Liver (tissue), 9 donors: Measurements from ENCODE around the gene PEX5L. TPM values are rescaled to one million over a fixed set of nuclear protein-coding genes. Genes with fewer than 3 reads are reported as not detected.

Source experiments
- DNase-seq: peaks from one replicate; pipeline ENCODE4 v3.0.0-alpha.2; 2017; ENCODE audit warnings: low spot score
- H3K27ac ChIP-seq, 2 donors: one replicate each; pipeline ENCODE4 v1.7.0; 2013; ENCODE audit warnings: inconsistent platforms in 2 of 2, low read length in 2 of 2, control low read depth in 1 of 2, low read depth in 1 of 2, mild to moderate bottlenecking in 1 of 2
- H3K27me3 ChIP-seq, 4 donors: one replicate each; pipeline versions ENCODE4 v1.6.1 to v1.7.0; 2013; ENCODE audit warnings: low read length in 3 of 4, inconsistent platforms in 1 of 4, mild to moderate bottlenecking in 1 of 4, moderate library complexity in 1 of 4; ENCODE audit not compliant: control insufficient read depth in 4 of 4, insufficient read depth in 4 of 4
- H3K36me3 ChIP-seq, 4 donors: one replicate each; pipeline versions ENCODE4 v1.6.1 to v1.7.0; 2013; ENCODE audit warnings: low read length in 3 of 4, mild to moderate bottlenecking in 3 of 4, low read depth in 1 of 4, moderate library complexity in 1 of 4; ENCODE audit not compliant: control insufficient read depth in 4 of 4, insufficient read depth in 3 of 4
- H3K4me1 ChIP-seq, 4 donors: one replicate each; pipeline versions ENCODE4 v1.6.1 to v1.7.0; 2013; ENCODE audit warnings: low read length in 3 of 4, mild to moderate bottlenecking in 3 of 4, moderate library complexity in 1 of 4; ENCODE audit not compliant: control insufficient read depth in 4 of 4, insufficient read depth in 4 of 4
- H3K4me3 ChIP-seq, 3 donors: one replicate each; pipeline versions ENCODE4 v1.6.1 to v1.7.0; 2013; ENCODE audit warnings: low read length in 3 of 3, control low read depth in 1 of 3, low read depth in 1 of 3, mild to moderate bottlenecking in 1 of 3
- H3K9ac ChIP-seq, 2 donors: one replicate each; pipeline ENCODE4 v1.7.0; 2013; ENCODE audit warnings: low read length in 2 of 2, mild to moderate bottlenecking in 2 of 2, moderate library complexity in 2 of 2, control low read depth in 1 of 2, low read depth in 1 of 2
- H3K9me3 ChIP-seq, 4 donors: one replicate each; pipeline versions ENCODE4 v1.6.1 to v1.7.0; 2013; ENCODE audit warnings: low read length in 3 of 4; ENCODE audit not compliant: control insufficient read depth in 4 of 4
- CTCF ChIP-seq: fragments of 150-350 bp; IDR thresholded peaks from 2 replicates; pipeline ENCODE4 v1.5.1; 2017; ENCODE audit warnings: improper control_type of control experiment, low read depth, low read length; ENCODE audit not compliant: missing input control
- EGR1 ChIP-seq, 2 donors: IDR thresholded peaks; 2 replicates each; pipeline ENCODE4 v1.6.1; 2016 to 2018; ENCODE audit warnings: antibody characterized with exemption in 2 of 2, low read depth in 2 of 2
- FOXA1 ChIP-seq: IDR thresholded peaks from 2 replicates; pipeline ENCODE4 v1.6.1; 2016; ENCODE audit warnings: antibody characterized with exemption
- FOXA2 ChIP-seq: IDR thresholded peaks from 2 replicates; pipeline ENCODE4 v1.6.1; 2016; ENCODE audit warnings: antibody characterized with exemption
- GABPA ChIP-seq, 2 donors: IDR thresholded peaks in 1 of 2; conservative IDR thresholded peaks in 1 of 2; 2 replicates each; pipeline ENCODE4 v1.6.1; 2016; ENCODE audit warnings: antibody characterized with exemption in 2 of 2, mild to moderate bottlenecking in 1 of 2, moderate library complexity in 1 of 2
- JUND ChIP-seq, 2 donors: IDR thresholded peaks; 2 replicates each; pipeline ENCODE4 v1.6.1; 2016; ENCODE audit warnings: antibody characterized with exemption in 2 of 2
- NR2F2 ChIP-seq: IDR thresholded peaks from 2 replicates; pipeline ENCODE4 v1.6.1; 2016; ENCODE audit warnings: antibody characterized with exemption
- RAD21 ChIP-seq, 2 donors: IDR thresholded peaks; 2 replicates each; pipeline ENCODE4 v1.6.1; 2016; ENCODE audit warnings: antibody characterized with exemption in 2 of 2, mild to moderate bottlenecking in 2 of 2
- REST ChIP-seq: IDR thresholded peaks from 2 replicates; pipeline ENCODE4 v1.6.1; 2016; ENCODE audit warnings: antibody characterized with exemption, mild to moderate bottlenecking
- RXRA ChIP-seq, 2 donors: IDR thresholded peaks; 2 replicates each; pipeline ENCODE4 v1.6.1; 2017 to 2018; ENCODE audit warnings: antibody characterized with exemption in 2 of 2, mild to moderate bottlenecking in 1 of 2
- TAF1 ChIP-seq: conservative IDR thresholded peaks from 2 replicates; pipeline ENCODE4 v1.6.1; 2016; ENCODE audit warnings: antibody characterized with exemption, mild to moderate bottlenecking
- YY1 ChIP-seq: IDR thresholded peaks from 2 replicates; pipeline ENCODE4 v1.6.1; 2016; ENCODE audit warnings: antibody characterized with exemption, mild to moderate bottlenecking
- WGBS: extraction: QIAGEN DNeasy Blood & Tissue Kit; methylation state at CpG from one replicate; pipeline ENCODE4 v1.1.7; 2013; 5-methylcytosine and 5-hydroxymethylcytosine counted together
- polyA plus RNA-seq, 2 donors: library from polyadenylated mRNA; stranded (reverse) in 1 of 2; unstranded in 1 of 2; fragments of 200-250 nt in 1 of 2; fragments of >200 nt in 1 of 2; fragmentation: Nextera tagmentation in 1 of 2; extraction: Ambion mirVana in 1 of 2; gene quantifications; one replicate each; pipeline versions ENCODE4 v1.2.1 to v1.2.3, GENCODE V29; 2013 to 2015
- total RNA-seq, 2 donors: library from RNA; depleted of rRNA; stranded (reverse); fragments of >200 nt; gene quantifications; one replicate each; pipeline ENCODE4 v1.2.3, GENCODE V29; 2014
- TF ChIP-seq, protein P1 (sequence below): IDR thresholded peaks from 2 replicates; pipeline ENCODE4 v1.6.1; 2016; ENCODE audit warnings: antibody characterized with exemption
- donor health status: healthy.
- donor health status: healthy.
- donor health status: healthy.
- donor health status: healthy.
- donor health status: healthy.

The PEX5L gene
- total and polyA plus RNA-seq, 4 donors, result 0.03 TPM; not detected in 3

DNA sequence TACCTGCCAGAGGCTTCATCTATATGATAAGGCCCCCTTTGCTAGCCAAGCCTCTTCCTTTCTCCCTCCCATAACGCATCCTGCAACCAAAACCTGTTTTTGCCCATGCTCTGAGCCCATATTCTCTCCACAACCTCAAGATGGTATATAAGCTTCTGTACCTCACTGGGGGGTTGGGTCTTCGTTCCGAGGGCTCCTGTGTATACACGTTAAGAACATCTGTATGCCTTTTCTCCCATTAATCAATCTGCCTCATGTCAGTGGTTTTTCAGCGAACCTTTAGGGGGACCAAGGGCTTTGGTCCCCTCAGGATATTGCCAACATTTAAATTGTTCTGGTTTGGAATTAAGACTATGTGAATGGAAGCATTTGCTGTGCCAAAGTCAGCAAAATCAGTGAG, 168.0 kb downstream of the PEX5L start (continued):
- TF ChIP-seq CTCF (no peak), TAF1 (no peak), GABPA (IDR thresholded peaks at IDR 0.05 in 1 of 2, conservative IDR thresholded peaks at IDR 0.05 in 1 of 2) (no peak), JUND (IDR thresholded peaks at IDR 0.05) (no peak)

DNA sequence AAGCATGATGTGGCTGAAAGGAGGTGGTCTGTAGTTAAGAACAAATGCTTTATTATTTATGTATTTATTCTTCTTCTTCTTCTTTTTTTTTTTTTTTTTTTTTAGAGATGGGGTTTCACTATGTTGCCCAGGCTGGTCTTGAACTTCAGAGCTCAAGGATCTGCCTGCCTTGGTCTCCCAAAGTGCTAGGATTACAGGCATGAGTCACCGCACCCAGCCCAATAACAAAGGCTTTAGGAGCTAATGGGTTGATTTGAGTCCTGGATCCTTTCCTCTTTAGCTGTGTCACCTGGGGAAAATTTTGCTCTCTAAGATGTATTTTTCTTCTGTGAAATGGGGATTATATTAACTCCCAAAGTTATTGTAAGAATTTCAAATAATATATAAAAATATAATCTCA, 168.8 kb downstream of the PEX5L start:
- 87% methylated on average over 1 of the region's 1 CpG for WGBS
- TF ChIP-seq FOXA2 (no peak), YY1 (no peak), NR2F2 (no peak), GABPA (IDR thresholded peaks at IDR 0.05 in 1 of 2, conservative IDR thresholded peaks at IDR 0.05 in 1 of 2) (no peak), FOXA1 (no peak), RXRA (IDR thresholded peaks at IDR 0.05) (no peak), EGR1 (IDR thresholded peaks at IDR 0.05; ENCODE audit: low read depth in 2 of 2) (no peak), TAF1 (no peak), JUND (IDR thresholded peaks at IDR 0.05) (no peak), RAD21 (IDR thresholded peaks at IDR 0.05) (no peak), REST (no peak), CTCF (no peak)
- TF ChIP-seq, protein P1, sequence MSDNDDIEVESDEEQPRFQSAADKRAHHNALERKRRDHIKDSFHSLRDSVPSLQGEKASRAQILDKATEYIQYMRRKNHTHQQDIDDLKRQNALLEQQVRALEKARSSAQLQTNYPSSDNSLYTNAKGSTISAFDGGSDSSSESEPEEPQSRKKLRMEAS, result no peak
- no peak overlapping the region for H3K9ac ChIP-seq
- H3K27me3 ChIP-seq, result peaks cover 0 to 4% (median 0%) of the 10 kb centered on the region in 4 donors
- H3K9me3 ChIP-seq, result no peaks in the 10 kb centered on the region
- H3K36me3 ChIP-seq, result no peaks in the 10 kb centered on the region
- no peaks in the 10 kb centered on the region for H3K4me1 ChIP-seq
- H3K27ac ChIP-seq, result no peak overlapping the region
- no peak for DNase-seq
- no peak overlapping the region for H3K4me3 ChIP-seq
